Liver (tissue), 9 donors: ENCODE data around the gene PEX14. TPM values are rescaled to one million over a fixed set of nuclear protein-coding genes. Genes with fewer than 3 reads are reported as not detected.

Experiments used
- DNase-seq: peaks from one replicate; pipeline ENCODE4 v3.0.0-alpha.2; 2017; ENCODE audit warnings: low spot score
- H3K27ac ChIP-seq, 2 donors: one replicate each; pipeline ENCODE4 v1.7.0; 2013; ENCODE audit warnings: inconsistent platforms in 2 of 2, low read length in 2 of 2, control low read depth in 1 of 2, low read depth in 1 of 2, mild to moderate bottlenecking in 1 of 2
- H3K27me3 ChIP-seq, 4 donors: one replicate each; pipeline versions ENCODE4 v1.6.1 to v1.7.0; 2013; ENCODE audit warnings: low read length in 3 of 4, inconsistent platforms in 1 of 4, mild to moderate bottlenecking in 1 of 4, moderate library complexity in 1 of 4; ENCODE audit not compliant: control insufficient read depth in 4 of 4, insufficient read depth in 4 of 4
- H3K36me3 ChIP-seq, 4 donors: one replicate each; pipeline versions ENCODE4 v1.6.1 to v1.7.0; 2013; ENCODE audit warnings: low read length in 3 of 4, mild to moderate bottlenecking in 3 of 4, low read depth in 1 of 4, moderate library complexity in 1 of 4; ENCODE audit not compliant: control insufficient read depth in 4 of 4, insufficient read depth in 3 of 4
- H3K4me1 ChIP-seq, 4 donors: one replicate each; pipeline versions ENCODE4 v1.6.1 to v1.7.0; 2013; ENCODE audit warnings: low read length in 3 of 4, mild to moderate bottlenecking in 3 of 4, moderate library complexity in 1 of 4; ENCODE audit not compliant: control insufficient read depth in 4 of 4, insufficient read depth in 4 of 4
- H3K4me3 ChIP-seq, 3 donors: one replicate each; pipeline versions ENCODE4 v1.6.1 to v1.7.0; 2013; ENCODE audit warnings: low read length in 3 of 3, control low read depth in 1 of 3, low read depth in 1 of 3, mild to moderate bottlenecking in 1 of 3
- H3K9ac ChIP-seq, 2 donors: one replicate each; pipeline ENCODE4 v1.7.0; 2013; ENCODE audit warnings: low read length in 2 of 2, mild to moderate bottlenecking in 2 of 2, moderate library complexity in 2 of 2, control low read depth in 1 of 2, low read depth in 1 of 2
- H3K9me3 ChIP-seq, 4 donors: one replicate each; pipeline versions ENCODE4 v1.6.1 to v1.7.0; 2013; ENCODE audit warnings: low read length in 3 of 4; ENCODE audit not compliant: control insufficient read depth in 4 of 4
- ATF3 ChIP-seq: IDR thresholded peaks from 2 replicates; pipeline ENCODE4 v1.6.1; 2016; ENCODE audit warnings: antibody characterized with exemption
- EGR1 ChIP-seq, 2 donors: IDR thresholded peaks; 2 replicates each; pipeline ENCODE4 v1.6.1; 2016 to 2018; ENCODE audit warnings: antibody characterized with exemption in 2 of 2, low read depth in 2 of 2
- FOXA1 ChIP-seq: IDR thresholded peaks from 2 replicates; pipeline ENCODE4 v1.6.1; 2016; ENCODE audit warnings: antibody characterized with exemption
- FOXA2 ChIP-seq: IDR thresholded peaks from 2 replicates; pipeline ENCODE4 v1.6.1; 2016; ENCODE audit warnings: antibody characterized with exemption
- GABPA ChIP-seq, 2 donors: IDR thresholded peaks in 1 of 2; conservative IDR thresholded peaks in 1 of 2; 2 replicates each; pipeline ENCODE4 v1.6.1; 2016; ENCODE audit warnings: antibody characterized with exemption in 2 of 2, mild to moderate bottlenecking in 1 of 2, moderate library complexity in 1 of 2
- HNF4G ChIP-seq: IDR thresholded peaks from 2 replicates; pipeline ENCODE4 v1.6.1; 2016; ENCODE audit warnings: antibody characterized with exemption
- NR2F2 ChIP-seq: IDR thresholded peaks from 2 replicates; pipeline ENCODE4 v1.6.1; 2016; ENCODE audit warnings: antibody characterized with exemption
- RAD21 ChIP-seq, 2 donors: IDR thresholded peaks; 2 replicates each; pipeline ENCODE4 v1.6.1; 2016; ENCODE audit warnings: antibody characterized with exemption in 2 of 2, mild to moderate bottlenecking in 2 of 2
- RXRA ChIP-seq, 2 donors: IDR thresholded peaks; 2 replicates each; pipeline ENCODE4 v1.6.1; 2017 to 2018; ENCODE audit warnings: antibody characterized with exemption in 2 of 2, mild to moderate bottlenecking in 1 of 2
- SP1 ChIP-seq: IDR thresholded peaks from 2 replicates; pipeline ENCODE4 v1.6.1; 2018; ENCODE audit warnings: antibody characterized with exemption, mild to moderate bottlenecking
- TAF1 ChIP-seq: conservative IDR thresholded peaks from 2 replicates; pipeline ENCODE4 v1.6.1; 2016; ENCODE audit warnings: antibody characterized with exemption, mild to moderate bottlenecking
- YY1 ChIP-seq: IDR thresholded peaks from 2 replicates; pipeline ENCODE4 v1.6.1; 2016; ENCODE audit warnings: antibody characterized with exemption, mild to moderate bottlenecking
- WGBS: extraction: QIAGEN DNeasy Blood & Tissue Kit; methylation state at CpG from one replicate; pipeline ENCODE4 v1.1.7; 2013; 5-methylcytosine and 5-hydroxymethylcytosine counted together
- polyA plus RNA-seq, 2 donors: library from polyadenylated mRNA; stranded (reverse) in 1 of 2; unstranded in 1 of 2; fragments of 200-250 nt in 1 of 2; fragments of >200 nt in 1 of 2; fragmentation: Nextera tagmentation in 1 of 2; extraction: Ambion mirVana in 1 of 2; gene quantifications; one replicate each; pipeline versions ENCODE4 v1.2.1 to v1.2.3, GENCODE V29; 2013 to 2015
- total RNA-seq, 2 donors: library from RNA; depleted of rRNA; stranded (reverse); fragments of >200 nt; gene quantifications; one replicate each; pipeline ENCODE4 v1.2.3, GENCODE V29; 2014
- TF ChIP-seq, protein P1 (sequence below): fragments of 150-350 bp; IDR thresholded peaks from 2 replicates; pipeline ENCODE4 v1.5.1; 2017; ENCODE audit warnings: improper control_type of control experiment, low read depth, low read length; ENCODE audit not compliant: missing input control
- TF ChIP-seq, protein P2 (sequence below): IDR thresholded peaks from 2 replicates; pipeline ENCODE4 v1.6.1; 2016; ENCODE audit warnings: antibody characterized with exemption, mild to moderate bottlenecking
- donor health status: healthy.
- donor health status: healthy.
- donor health status: healthy.
- donor health status: healthy.
- donor health status: healthy.

PEX14 gene
- total and polyA plus RNA-seq, 4 donors, result 7.1 to 16.1 (median 11.7) TPM

DNA sequence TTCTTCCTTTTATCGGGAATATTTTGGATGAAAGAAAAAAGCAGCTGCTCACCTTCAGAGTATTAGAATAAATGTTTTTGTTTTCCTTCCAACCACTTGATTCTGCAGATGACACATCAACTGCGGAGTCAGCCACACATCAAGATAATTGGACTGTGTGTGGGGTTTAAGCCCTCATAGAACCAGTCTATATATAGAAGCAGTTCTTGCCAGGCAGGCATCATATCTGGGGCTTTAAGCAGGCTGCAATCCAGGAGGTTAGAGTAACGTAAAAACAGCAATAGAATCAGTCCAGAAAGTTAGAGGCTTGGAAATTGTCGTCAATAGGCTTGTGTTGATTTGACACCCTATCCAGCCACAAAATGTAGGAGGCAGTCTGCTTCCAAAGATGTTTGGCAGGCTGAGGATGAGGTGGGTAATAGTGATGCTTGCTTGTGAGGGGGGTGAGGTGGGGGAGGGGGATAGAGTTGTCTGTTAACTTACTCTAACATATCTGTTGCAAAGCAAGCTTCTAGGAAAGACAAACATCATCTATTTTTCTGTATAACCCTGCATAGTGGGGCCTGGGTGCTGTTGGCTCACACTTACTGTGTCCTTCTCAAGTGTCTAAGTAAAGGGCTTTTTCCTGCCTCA is 64.8 kb downstream of the PEX14 start:
- no peaks in the 10 kb centered on the region for H3K27me3 ChIP-seq
- no peak for DNase-seq
- H3K4me3 ChIP-seq, result no peak overlapping the region
- H3K4me1 ChIP-seq, result peaks cover 0 to 8% (median 5%) of the 10 kb centered on the region in 4 donors
- H3K9ac ChIP-seq, result no peak overlapping the region
- 86% methylated on average over 4 of the region's 4 CpGs for WGBS
- TF ChIP-seq, protein P1, sequence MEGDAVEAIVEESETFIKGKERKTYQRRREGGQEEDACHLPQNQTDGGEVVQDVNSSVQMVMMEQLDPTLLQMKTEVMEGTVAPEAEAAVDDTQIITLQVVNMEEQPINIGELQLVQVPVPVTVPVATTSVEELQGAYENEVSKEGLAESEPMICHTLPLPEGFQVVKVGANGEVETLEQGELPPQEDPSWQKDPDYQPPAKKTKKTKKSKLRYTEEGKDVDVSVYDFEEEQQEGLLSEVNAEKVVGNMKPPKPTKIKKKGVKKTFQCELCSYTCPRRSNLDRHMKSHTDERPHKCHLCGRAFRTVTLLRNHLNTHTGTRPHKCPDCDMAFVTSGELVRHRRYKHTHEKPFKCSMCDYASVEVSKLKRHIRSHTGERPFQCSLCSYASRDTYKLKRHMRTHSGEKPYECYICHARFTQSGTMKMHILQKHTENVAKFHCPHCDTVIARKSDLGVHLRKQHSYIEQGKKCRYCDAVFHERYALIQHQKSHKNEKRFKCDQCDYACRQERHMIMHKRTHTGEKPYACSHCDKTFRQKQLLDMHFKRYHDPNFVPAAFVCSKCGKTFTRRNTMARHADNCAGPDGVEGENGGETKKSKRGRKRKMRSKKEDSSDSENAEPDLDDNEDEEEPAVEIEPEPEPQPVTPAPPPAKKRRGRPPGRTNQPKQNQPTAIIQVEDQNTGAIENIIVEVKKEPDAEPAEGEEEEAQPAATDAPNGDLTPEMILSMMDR, result no peak
- no peak for TF ChIP-seq SP1
- no peak for TF ChIP-seq FOXA1
- TF ChIP-seq HNF4G, result no peak
- TF ChIP-seq, protein P2, sequence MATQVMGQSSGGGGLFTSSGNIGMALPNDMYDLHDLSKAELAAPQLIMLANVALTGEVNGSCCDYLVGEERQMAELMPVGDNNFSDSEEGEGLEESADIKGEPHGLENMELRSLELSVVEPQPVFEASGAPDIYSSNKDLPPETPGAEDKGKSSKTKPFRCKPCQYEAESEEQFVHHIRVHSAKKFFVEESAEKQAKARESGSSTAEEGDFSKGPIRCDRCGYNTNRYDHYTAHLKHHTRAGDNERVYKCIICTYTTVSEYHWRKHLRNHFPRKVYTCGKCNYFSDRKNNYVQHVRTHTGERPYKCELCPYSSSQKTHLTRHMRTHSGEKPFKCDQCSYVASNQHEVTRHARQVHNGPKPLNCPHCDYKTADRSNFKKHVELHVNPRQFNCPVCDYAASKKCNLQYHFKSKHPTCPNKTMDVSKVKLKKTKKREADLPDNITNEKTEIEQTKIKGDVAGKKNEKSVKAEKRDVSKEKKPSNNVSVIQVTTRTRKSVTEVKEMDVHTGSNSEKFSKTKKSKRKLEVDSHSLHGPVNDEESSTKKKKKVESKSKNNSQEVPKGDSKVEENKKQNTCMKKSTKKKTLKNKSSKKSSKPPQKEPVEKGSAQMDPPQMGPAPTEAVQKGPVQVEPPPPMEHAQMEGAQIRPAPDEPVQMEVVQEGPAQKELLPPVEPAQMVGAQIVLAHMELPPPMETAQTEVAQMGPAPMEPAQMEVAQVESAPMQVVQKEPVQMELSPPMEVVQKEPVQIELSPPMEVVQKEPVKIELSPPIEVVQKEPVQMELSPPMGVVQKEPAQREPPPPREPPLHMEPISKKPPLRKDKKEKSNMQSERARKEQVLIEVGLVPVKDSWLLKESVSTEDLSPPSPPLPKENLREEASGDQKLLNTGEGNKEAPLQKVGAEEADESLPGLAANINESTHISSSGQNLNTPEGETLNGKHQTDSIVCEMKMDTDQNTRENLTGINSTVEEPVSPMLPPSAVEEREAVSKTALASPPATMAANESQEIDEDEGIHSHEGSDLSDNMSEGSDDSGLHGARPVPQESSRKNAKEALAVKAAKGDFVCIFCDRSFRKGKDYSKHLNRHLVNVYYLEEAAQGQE, result no peak
- TF ChIP-seq RAD21 (IDR thresholded peaks at IDR 0.05), result no peak
- TF ChIP-seq ATF3, result no peak
- no peak for TF ChIP-seq GABPA (IDR thresholded peaks at IDR 0.05 in 1 of 2, conservative IDR thresholded peaks at IDR 0.05 in 1 of 2)
- no peak for TF ChIP-seq TAF1
- TF ChIP-seq EGR1 (IDR thresholded peaks at IDR 0.05; ENCODE audit: low read depth in 2 of 2), result no peak
- no peak for TF ChIP-seq NR2F2
- no peak for TF ChIP-seq FOXA2
- no peak for TF ChIP-seq YY1
- no peaks in the 10 kb centered on the region for H3K9me3 ChIP-seq
- H3K36me3 ChIP-seq, result peaks cover 0 to 11% (median 10%) of the 10 kb centered on the region in 4 donors
- no peak overlapping the region for H3K27ac ChIP-seq

- H3K4me3 ChIP-seq, result no peak overlapping the region
- peaks cover 0 to 11% (median 10%) of the 10 kb centered on the region in 4 donors for H3K36me3 ChIP-seq
- H3K27ac ChIP-seq, result no peak overlapping the region
- no peaks in the 10 kb centered on the region for H3K9me3 ChIP-seq
- no peak for DNase-seq
- no peak overlapping the region for H3K9ac ChIP-seq
- peaks cover 0 to 8% (median 5%) of the 10 kb centered on the region in 4 donors for H3K4me1 ChIP-seq
- WGBS, result 51% methylated on average over 9 of the region's 9 CpGs
- no peaks in the 10 kb centered on the region for H3K27me3 ChIP-seq
- TF ChIP-seq NR2F2 (peak; percentile 13), SP1 (no peak), RAD21 (IDR thresholded peaks at IDR 0.05) (peak in 1 of 2 donors; percentile 5), RXRA (IDR thresholded peaks at IDR 0.05) (peak; percentile 33 to 39), YY1 (no peak), FOXA1 (no peak)
Observed at GRCh38 chr1:10540277-10541005, 65.7 kb downstream of the PEX14 start.
